ENCODE results near the gene HAUS5. TPM values are rescaled to one million over a fixed set of nuclear protein-coding genes. Genes with fewer than 3 reads are reported as not detected.
A peak's percentile ranks its signal among the peaks of the same experiment; 100 is the strongest.

Gene HAUS5
- total RNA-seq, 2 donors from 2014 or later: 2.2 to 3.9 TPM

GRCh38 chr19:35641515-35642151 lies 29.1 kb downstream of the HAUS5 start, which contains the start of gene ETV2:
Gene ETV2, plus strand, starts transcription at chr19:35641745. Its CDS starts 716 bp downstream, at chr19:35642461.
- H3K9me3 ChIP-seq: no peaks in the 10 kb centered on the region
- DNase-seq (ENCODE audit: low spot score): no peak
- H3K27me3 ChIP-seq: no peaks in the 10 kb centered on the region
- TF ChIP-seq, protein P1, sequence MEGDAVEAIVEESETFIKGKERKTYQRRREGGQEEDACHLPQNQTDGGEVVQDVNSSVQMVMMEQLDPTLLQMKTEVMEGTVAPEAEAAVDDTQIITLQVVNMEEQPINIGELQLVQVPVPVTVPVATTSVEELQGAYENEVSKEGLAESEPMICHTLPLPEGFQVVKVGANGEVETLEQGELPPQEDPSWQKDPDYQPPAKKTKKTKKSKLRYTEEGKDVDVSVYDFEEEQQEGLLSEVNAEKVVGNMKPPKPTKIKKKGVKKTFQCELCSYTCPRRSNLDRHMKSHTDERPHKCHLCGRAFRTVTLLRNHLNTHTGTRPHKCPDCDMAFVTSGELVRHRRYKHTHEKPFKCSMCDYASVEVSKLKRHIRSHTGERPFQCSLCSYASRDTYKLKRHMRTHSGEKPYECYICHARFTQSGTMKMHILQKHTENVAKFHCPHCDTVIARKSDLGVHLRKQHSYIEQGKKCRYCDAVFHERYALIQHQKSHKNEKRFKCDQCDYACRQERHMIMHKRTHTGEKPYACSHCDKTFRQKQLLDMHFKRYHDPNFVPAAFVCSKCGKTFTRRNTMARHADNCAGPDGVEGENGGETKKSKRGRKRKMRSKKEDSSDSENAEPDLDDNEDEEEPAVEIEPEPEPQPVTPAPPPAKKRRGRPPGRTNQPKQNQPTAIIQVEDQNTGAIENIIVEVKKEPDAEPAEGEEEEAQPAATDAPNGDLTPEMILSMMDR (IDR thresholded peaks at IDR 0.05): no peak
- H3K4me3 ChIP-seq: peak within 1 kb of the TSS in 1 of 2 donors; percentile 9
- H3K36me3 ChIP-seq: peaks cover 18% of the 10 kb centered on the region
- H3K27ac ChIP-seq: no peak within 1 kb of the TSS
- H3K4me1 ChIP-seq: peaks cover 0 to 31% of the 10 kb centered on the region in 2 donors

- Histone ChIP-seq H3K9me3 (no peaks in the 10 kb centered on the region), H3K4me1 (peaks cover 0 to 31% of the 10 kb centered on the region in 2 donors), H3K27me3 (no peaks in the 10 kb centered on the region), H3K36me3 (peaks cover 11% of the 10 kb centered on the region), H3K4me3 (no peak overlapping the region), H3K27ac (no peak overlapping the region)
- DNase-seq (ENCODE audit: low spot score): no peak
- TF ChIP-seq, protein P1 (IDR thresholded peaks at IDR 0.05): no peak
Measured at GRCh38 chr19:35642312-35642711, 29.8 kb downstream of the HAUS5 start.

- no peak for DNase-seq (ENCODE audit: low spot score)
- no peaks in the 10 kb centered on the region for H3K27me3 ChIP-seq
- H3K27ac ChIP-seq: peak overlapping the region; percentile 84 to 87
- H3K4me1 ChIP-seq: peaks cover 0 to 37% of the 10 kb centered on the region in 2 donors
- no peaks in the 10 kb centered on the region for H3K9me3 ChIP-seq
- H3K36me3 ChIP-seq: peaks cover 6% of the 10 kb centered on the region
- peak overlapping the region; percentile 41 to 65 for H3K4me3 ChIP-seq
- TF ChIP-seq, protein P1 (IDR thresholded peaks at IDR 0.05): no peak
Measured at GRCh38 chr19:35642798-35643254, 30.3 kb downstream of the HAUS5 start.

GRCh38 chr19:35643255-35644205 lies 31.0 kb downstream of the HAUS5 start:
- peaks cover 0 to 37% of the 10 kb centered on the region in 2 donors for H3K4me1 ChIP-seq
- H3K27me3 ChIP-seq: no peaks in the 10 kb centered on the region
- DNase-seq (ENCODE audit: low spot score): peak; percentile 76
- TF ChIP-seq, protein P1 (IDR thresholded peaks at IDR 0.05): no peak
- H3K9me3 ChIP-seq: no peaks in the 10 kb centered on the region
- H3K36me3 ChIP-seq: no peaks in the 10 kb centered on the region
- peak overlapping the region; percentile 84 to 87 for H3K27ac ChIP-seq
- H3K4me3 ChIP-seq: peak overlapping the region; percentile 41 to 65

DNA sequence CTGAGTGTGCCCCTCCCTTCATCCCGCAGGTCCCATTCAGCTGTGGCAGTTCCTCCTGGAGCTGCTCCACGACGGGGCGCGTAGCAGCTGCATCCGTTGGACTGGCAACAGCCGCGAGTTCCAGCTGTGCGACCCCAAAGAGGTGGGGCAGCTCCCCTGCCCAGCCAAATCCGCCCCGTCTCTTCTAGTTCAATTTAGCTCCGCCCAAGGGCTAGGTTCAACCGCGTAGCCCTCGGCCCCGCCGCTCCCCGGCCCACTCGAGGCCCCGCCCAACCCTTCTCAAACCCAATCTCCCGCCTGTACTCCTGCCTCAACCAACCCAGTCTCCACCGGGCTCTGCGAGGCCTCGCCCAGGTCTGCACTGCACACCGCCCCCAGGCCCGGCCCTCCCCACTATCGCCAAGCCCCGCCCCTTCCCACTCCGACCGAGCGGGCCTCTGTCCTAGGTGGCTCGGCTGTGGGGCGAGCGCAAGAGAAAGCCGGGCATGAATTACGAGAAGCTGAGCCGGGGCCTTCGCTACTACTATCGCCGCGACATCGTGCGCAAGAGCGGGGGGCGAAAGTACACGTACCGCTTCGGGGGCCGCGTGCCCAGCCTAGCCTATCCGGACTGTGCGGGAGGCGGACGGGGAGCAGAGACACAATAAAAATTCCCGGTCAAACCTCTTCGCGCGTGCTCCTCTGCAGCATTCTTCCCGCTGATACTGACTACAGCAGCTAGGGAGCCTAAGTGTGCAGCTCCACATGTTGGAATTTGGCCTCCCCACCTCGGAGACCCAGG lies 31.9 kb downstream of the HAUS5 start:
- H3K4me3 ChIP-seq: peak overlapping the region; percentile 41 to 65
- H3K27ac ChIP-seq: peak overlapping the region; percentile 84 to 87
- no peaks in the 10 kb centered on the region for H3K36me3 ChIP-seq
- TF ChIP-seq, protein P1 (IDR thresholded peaks at IDR 0.05): no peak
- peaks cover 0 to 44% of the 10 kb centered on the region in 2 donors for H3K4me1 ChIP-seq
- no peaks in the 10 kb centered on the region for H3K27me3 ChIP-seq
- no peaks in the 10 kb centered on the region for H3K9me3 ChIP-seq
- DNase-seq (ENCODE audit: low spot score): peak; percentile 95

Measured in right atrium auricular region (tissue), 2 donors.